Brain microvascular endothelial cell (primary cell): ENCODE measurements around the gene ZIC2.

ENCODE experiments used
- DNase-seq: peaks from one replicate; pipeline ENCODE4 v3.0.0-alpha.2; 2020
- H3K27ac ChIP-seq: fragments of 250-450 bp; sonication (Bioruptor Pico); 2 replicates; pipeline ENCODE4 v1.5.1; 2020; ENCODE audit warnings: mild to moderate bottlenecking, moderate library complexity
- H3K27me3 ChIP-seq: fragments of 250-450 bp; sonication (Bioruptor Pico); replicated peaks from 2 replicates; pipeline ENCODE4 v1.5.1; 2020; ENCODE audit warnings: mild to moderate bottlenecking
- H3K36me3 ChIP-seq: fragments of 250-450 bp; sonication (Bioruptor Pico); replicated peaks from 2 replicates; pipeline ENCODE4 v1.5.1; 2020; ENCODE audit warnings: mild to moderate bottlenecking
- H3K4me3 ChIP-seq: 2 replicates; pipeline ENCODE4 v1.5.1; 2011; ENCODE audit warnings: low read depth, mild to moderate bottlenecking, control low read depth, low read length, moderate library complexity
- CTCF ChIP-seq: IDR thresholded peaks from 2 replicates; pipeline ENCODE4 v1.5.1; 2011; ENCODE audit warnings: low read depth, mild to moderate bottlenecking, moderate library complexity, low read length, control low read depth, inconsistent platforms; ENCODE audit errors: missing control alignments
- in situ Hi-C: cut with HindIII; loops from 2 replicates; pipeline ENCODE4 v1.10.0; 2017; ENCODE audit warnings: low sequenced_read_pairs, low pct_ligation_motif_present

The ZIC2 gene

GRCh38 chr13:99961636-99962035 lies 19.9 kb upstream of the ZIC2 start:
- Histone ChIP-seq H3K4me3 (no peak overlapping the region), H3K27me3 (peaks cover 7% of the 10 kb centered on the region), H3K27ac (no peak overlapping the region), H3K36me3 (no peaks in the 10 kb centered on the region)
- no peak for DNase-seq
- no peak for TF ChIP-seq CTCF
- in situ Hi-C loops, result no loop called here

DNA sequence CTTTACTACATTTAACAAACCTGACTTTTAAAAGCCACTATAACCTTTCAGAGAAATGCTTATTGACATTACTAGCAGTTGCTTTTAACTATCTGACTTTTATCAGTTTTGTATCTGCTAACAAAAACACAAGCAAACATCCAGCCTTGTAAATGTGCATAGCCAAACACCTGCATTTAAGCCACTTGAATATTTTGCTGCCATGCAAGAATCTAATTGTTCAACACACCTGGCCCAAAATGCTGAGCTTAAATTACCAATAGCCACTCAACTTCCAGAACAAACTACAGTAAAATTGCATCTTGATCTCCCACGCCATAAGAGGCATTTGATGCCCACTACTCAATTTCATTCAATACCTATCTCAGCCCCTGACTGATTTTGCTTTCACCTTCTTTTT lies 19.3 kb upstream of the ZIC2 start:
- Histone ChIP-seq H3K36me3 (no peaks in the 10 kb centered on the region), H3K27ac (no peak overlapping the region), H3K27me3 (peaks cover 7% of the 10 kb centered on the region), H3K4me3 (no peak overlapping the region)
- in situ Hi-C loops, result no loop called here
- DNase-seq, result no peak
- TF ChIP-seq CTCF, result no peak

GRCh38 chr13:99963816-99964339 lies 17.7 kb upstream of the ZIC2 start:
- no peaks in the 10 kb centered on the region for H3K27me3 ChIP-seq
- DNase-seq, result no peak
- H3K27ac ChIP-seq, result no peak overlapping the region
- in situ Hi-C loops, result no loop called here
- no peak overlapping the region for H3K4me3 ChIP-seq
- no peaks in the 10 kb centered on the region for H3K36me3 ChIP-seq
- no peak for TF ChIP-seq CTCF

DNA sequence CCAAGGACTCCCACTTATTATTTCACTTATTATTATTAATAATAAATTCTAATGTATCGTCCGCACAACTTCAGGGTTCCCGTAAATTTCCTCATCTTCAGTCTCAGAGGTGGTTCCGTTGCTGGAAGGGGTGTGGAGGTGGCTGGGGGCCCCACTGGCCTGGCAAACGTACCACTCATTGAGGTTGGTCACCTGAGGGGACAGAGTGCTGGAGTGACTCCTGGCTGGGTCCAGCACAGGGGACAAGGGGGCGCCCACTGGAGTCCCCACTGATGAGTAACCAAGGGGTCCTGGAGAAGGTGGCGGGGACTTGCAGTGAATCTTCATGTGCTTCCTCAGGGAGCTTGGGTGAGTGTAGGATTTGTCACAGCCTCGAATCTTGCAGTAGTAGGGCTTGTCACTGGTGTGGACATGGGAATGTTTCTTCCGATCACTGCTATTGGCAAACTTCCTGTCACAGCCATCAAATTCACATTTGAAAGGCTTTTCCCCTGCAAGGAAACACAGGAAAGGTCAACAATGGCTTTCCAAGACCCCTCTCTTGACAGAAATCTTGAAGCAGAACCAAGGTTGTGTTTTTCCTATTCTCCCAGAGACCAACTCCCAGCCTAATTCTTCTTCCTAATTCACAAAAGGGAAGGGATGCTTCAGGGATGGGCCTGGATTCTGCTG lies 16.1 kb upstream of the ZIC2 start:
- H3K27me3 ChIP-seq, result no peaks in the 10 kb centered on the region
- no peak for DNase-seq
- H3K27ac ChIP-seq, result no peak overlapping the region
- TF ChIP-seq CTCF, result no peak
- H3K4me3 ChIP-seq, result no peak overlapping the region
- H3K36me3 ChIP-seq, result no peaks in the 10 kb centered on the region
- in situ Hi-C loops, result no loop called here

DNA sequence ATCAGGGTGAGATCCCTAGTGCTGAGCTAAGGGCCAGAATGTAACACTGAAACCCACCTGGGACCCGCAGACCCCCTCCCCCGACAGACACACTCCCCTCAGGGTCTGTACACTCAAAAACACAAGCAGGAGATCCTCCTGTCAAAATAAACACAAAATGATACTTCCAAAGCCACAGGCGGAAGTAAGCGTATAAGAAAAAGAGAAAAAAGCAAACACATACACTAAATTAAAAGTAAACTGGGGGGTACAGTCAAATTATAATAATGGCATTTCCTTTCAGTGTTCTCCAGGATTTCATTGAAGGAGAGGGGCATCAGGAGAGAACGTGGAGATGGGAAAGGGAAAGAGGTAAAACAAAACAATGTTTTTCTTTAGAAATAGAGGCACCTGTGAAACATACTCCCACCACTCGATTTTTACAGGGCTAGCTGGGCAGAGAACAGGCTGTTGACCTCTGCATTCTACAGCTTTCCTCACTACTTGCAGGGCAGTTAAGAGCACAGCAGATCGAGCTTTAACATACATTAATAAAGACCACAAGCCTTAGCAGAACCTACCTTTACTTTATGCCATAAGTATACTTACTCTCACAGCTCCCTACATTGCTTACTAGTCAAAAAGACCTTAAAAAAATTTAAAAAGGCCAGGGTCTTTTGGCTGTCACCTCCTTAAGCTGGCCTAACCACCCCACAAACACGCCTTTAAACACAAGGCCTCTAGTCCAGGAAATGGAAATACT lies 15.3 kb upstream of the ZIC2 start:
- Histone ChIP-seq H3K27ac (no peak overlapping the region), H3K36me3 (no peaks in the 10 kb centered on the region), H3K4me3 (no peak overlapping the region), H3K27me3 (no peaks in the 10 kb centered on the region)
- in situ Hi-C loops, result no loop called here
- no peak for TF ChIP-seq CTCF
- no peak for DNase-seq
